ENCODE measurements around the gene PCDHB5. TPM values are rescaled to one million over a fixed set of nuclear protein-coding genes. Genes with fewer than 3 reads are reported as not detected.

The PCDHB5 gene
- total RNA-seq, 1 experiment from 2014 or later: 2.9 TPM

DNA sequence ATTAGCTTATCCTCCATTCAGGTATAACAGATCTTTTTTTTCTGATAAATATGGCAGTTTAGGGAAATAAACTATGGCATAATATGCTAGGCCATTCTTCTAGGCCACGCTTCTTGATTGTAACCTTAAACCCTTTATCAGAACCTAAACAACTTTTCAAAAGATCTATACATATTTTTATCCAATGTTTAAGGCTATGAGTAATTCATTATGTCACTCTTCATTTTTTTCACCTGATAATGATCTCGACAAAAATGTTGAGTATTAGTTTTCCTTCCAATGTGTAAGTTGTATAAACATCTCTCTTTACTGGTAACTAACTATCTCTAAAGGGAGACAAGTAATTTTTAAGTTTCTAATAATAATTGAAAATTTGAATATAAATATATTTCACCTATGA, 15.8 kb upstream of the PCDHB5 start:
- H2BK20ac ChIP-seq (ENCODE audit: low read depth, low read length, poor library complexity, severe bottlenecking): no peak overlapping the region
- no peak overlapping the region for H2AK5ac ChIP-seq (ENCODE audit: insufficient read length, low read length)
- H3K4ac ChIP-seq (ENCODE audit: low read depth, low read length): no peak overlapping the region
- no peak overlapping the region for H3T11ph ChIP-seq (ENCODE audit: low read length)
- peaks cover 32 to 34% of the 10 kb centered on the region in 2 experiments for H3K9me3 Mint-ChIP-seq
- H3K4me1 ChIP-seq (ENCODE audit: insufficient read depth, low read length): no peaks in the 10 kb centered on the region
- no peak overlapping the region for H4K5ac ChIP-seq (ENCODE audit: insufficient read length, low read depth, low read length)
- H3K4me2 ChIP-seq (ENCODE audit: insufficient read depth, insufficient read length, low read length): no peak overlapping the region
- TF ChIP-seq, protein P1, sequence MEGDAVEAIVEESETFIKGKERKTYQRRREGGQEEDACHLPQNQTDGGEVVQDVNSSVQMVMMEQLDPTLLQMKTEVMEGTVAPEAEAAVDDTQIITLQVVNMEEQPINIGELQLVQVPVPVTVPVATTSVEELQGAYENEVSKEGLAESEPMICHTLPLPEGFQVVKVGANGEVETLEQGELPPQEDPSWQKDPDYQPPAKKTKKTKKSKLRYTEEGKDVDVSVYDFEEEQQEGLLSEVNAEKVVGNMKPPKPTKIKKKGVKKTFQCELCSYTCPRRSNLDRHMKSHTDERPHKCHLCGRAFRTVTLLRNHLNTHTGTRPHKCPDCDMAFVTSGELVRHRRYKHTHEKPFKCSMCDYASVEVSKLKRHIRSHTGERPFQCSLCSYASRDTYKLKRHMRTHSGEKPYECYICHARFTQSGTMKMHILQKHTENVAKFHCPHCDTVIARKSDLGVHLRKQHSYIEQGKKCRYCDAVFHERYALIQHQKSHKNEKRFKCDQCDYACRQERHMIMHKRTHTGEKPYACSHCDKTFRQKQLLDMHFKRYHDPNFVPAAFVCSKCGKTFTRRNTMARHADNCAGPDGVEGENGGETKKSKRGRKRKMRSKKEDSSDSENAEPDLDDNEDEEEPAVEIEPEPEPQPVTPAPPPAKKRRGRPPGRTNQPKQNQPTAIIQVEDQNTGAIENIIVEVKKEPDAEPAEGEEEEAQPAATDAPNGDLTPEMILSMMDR (conservative IDR thresholded peaks at IDR 0.05): no peak
- no peak overlapping the region for H3K27ac ChIP-seq (ENCODE audit: insufficient read length, low read depth, low read length)
- peaks cover 13 to 45% (median 13%) of the 10 kb centered on the region in 3 experiments for H3K36me3 Mint-ChIP-seq (ENCODE audit: insufficient read depth in 1 of 3, low read depth in 3 of 3)
- WGBS (ENCODE audit: extremely low coverage, insufficient read length, low lambda C conversion rate): no CpG with 5 or more reads among the region's 2 CpGs
- no peaks in the 10 kb centered on the region for H4K20me1 ChIP-seq (ENCODE audit: control insufficient read depth, insufficient read depth, insufficient read length)
- H3K23ac ChIP-seq (ENCODE audit: insufficient read length, low read depth, low read length): no peak overlapping the region
- H2AFZ ChIP-seq (ENCODE audit: low read length): no peak overlapping the region
- no peaks in the 10 kb centered on the region for H3K27me3 Mint-ChIP-seq (ENCODE audit: low read depth)
- no peaks in the 10 kb centered on the region for H3K79me2 ChIP-seq (ENCODE audit: insufficient read depth, low read length)
- no peak overlapping the region for H3K56ac ChIP-seq (ENCODE audit: insufficient read length, low read depth, low read length)
- no peak overlapping the region for H4K91ac ChIP-seq (ENCODE audit: insufficient read length, low read depth, low read length)
- H4K8ac ChIP-seq (replicated peaks; ENCODE audit: insufficient read length, low read depth, low read length): no peak overlapping the region
- H2BK15ac ChIP-seq (ENCODE audit: low read depth, low read length): no peak overlapping the region
- no peak overlapping the region for H3K27ac Mint-ChIP-seq
- no peak overlapping the region for H3K14ac ChIP-seq (ENCODE audit: insufficient read depth, low read length)
- no peaks in the 10 kb centered on the region for H3K79me1 ChIP-seq (ENCODE audit: insufficient read depth, low read depth, low read length, poor library complexity, severe bottlenecking)
- no peak overlapping the region for H3K18ac ChIP-seq (ENCODE audit: insufficient read length, low read depth, low read length)
- H2BK12ac ChIP-seq (ENCODE audit: insufficient read length, low read depth, low read length): no peak overlapping the region
- no peaks in the 10 kb centered on the region for H3K27me3 ChIP-seq (ENCODE audit: insufficient read depth, low read length)
- H3K9me3 ChIP-seq (ENCODE audit: control insufficient read depth, low read depth, low read length): no peaks in the 10 kb centered on the region
- no peak for DNase-seq
- no peak overlapping the region for H2BK5ac ChIP-seq (ENCODE audit: insufficient read length, low read length)
- H3K23me2 ChIP-seq (ENCODE audit: insufficient read length, low read depth, low read length, poor library complexity, severe bottlenecking): no peaks in the 10 kb centered on the region
- no peak overlapping the region for H2BK120ac ChIP-seq (ENCODE audit: low read depth, low read length, poor library complexity, severe bottlenecking)
- no peak overlapping the region for H3K4me3 Mint-ChIP-seq
- no peak overlapping the region for H3K9ac ChIP-seq (ENCODE audit: extremely low read depth, insufficient read length, low read length)
- H3K4me1 Mint-ChIP-seq: peaks cover 0 to 4% of the 10 kb centered on the region in 2 experiments; a peak in 1 of 4 replicates

Data from H9 (cell line).